ENCODE measurements around the gene GGTA1.
"Not testable (repeated sequence)": the region's sequence is repeated elsewhere in the genome, so short reads cannot be mapped to it uniquely, and the experiment has no call there.

GGTA1 gene

DNA sequence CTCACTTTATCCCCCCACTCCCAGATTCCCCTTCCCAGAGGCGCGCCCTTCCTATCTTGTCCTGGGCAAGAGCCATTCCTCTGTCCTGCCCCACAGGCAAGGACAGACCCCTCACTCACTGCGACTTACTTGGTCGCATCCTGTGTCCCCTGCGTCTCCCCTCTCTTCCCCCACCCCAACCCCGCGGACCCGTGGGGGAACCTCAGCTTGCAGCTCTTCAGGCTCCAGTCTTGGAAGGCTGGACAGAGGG lies 542 bp downstream of the GGTA1 start:
- DNase-seq (ENCODE audit: low read depth), result no peak

DNA sequence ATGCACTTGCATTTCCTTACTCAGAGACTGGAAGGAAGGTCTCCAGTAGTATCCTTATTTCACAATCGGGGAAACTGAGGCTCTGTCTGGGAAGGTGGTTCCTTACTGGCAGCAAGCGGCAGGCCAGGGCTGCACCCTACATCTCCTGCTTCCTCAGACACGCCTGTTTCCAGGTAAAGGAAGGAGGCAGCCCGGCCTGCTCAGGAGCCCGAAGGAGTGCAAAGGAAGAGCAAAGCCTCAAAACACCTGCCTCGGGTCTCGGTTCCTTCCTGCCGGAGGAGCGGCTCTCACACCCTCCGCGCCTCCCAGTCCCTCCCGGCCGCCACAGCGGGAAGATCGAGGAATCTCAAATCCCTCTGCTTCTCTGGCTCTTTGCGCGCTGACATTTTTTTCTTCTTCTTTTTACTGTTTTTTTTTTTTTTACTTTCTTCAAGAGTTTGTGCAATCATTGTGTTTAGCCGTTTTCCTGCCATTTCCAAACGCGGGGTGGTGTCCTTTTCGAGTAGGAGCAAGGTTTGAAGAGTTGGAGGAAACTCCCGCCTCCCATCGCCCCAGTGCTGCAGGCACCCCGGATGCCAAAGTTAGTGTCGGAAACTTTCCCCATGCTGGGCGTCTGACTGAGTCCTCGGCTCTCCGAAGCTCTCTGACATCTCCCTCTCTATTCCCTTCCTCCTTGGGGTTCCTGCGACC lies 1.0 kb downstream of the GGTA1 start:
- DNase-seq (ENCODE audit: low read depth), result no peak

DNA sequence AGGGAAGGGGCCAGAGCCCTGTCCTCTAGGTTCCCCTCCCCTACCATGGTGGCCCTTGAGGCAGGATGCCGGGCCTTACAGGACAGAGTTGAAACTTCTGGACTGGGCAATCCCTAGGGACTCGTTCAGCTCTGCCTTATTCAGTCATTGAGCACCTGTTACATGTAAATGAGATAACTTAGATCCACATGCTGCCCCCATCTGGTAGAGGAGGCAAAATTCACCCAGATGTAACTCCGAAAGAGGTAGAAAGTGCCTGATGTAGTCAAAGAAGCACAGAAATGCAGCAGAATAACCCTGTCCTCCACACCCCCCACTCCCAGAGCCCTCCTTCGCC lies 1.5 kb downstream of the GGTA1 start:
- no peak for DNase-seq (ENCODE audit: low read depth)

DNA sequence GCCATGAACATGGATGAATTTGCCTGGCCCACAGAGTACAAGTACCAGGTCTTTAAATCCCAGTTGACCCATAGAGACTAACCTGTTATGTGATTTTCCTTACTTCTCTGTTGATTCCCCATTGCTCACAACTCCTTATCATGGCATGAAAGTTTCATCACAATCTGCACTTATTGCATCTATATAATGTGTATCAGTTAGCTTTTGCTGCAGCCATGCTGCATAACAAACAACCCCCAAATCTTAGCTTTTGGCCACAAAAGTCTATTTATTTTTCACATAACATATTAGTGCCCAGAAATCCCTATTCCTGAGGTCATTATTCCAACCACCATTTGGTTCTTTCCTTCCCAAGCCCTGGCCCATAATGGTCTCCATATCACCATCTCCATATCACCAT lies 3.7 kb downstream of the GGTA1 start:
- no peak for DNase-seq (ENCODE audit: low read depth)

DNA sequence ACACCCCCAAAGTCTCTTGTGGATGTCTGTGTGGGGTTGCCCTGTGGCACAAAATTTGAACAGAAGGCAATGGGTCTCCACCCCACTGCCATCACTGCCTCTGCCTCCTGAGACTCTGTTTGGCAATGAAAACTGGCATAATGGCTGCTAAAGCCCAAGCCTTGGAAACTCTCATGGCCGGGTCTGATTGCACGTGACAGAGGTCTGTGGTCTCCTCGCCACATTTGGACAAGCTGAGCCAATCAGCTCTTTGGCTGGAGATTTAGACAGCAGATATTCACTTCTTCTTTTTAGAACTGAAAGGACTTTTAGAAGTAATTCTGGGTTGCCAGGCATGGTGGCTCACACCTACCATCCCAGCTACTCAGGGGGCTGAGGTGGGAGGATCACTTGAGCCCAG lies 5.5 kb downstream of the GGTA1 start:
- DNase-seq (ENCODE audit: low read depth), result no peak

DNA sequence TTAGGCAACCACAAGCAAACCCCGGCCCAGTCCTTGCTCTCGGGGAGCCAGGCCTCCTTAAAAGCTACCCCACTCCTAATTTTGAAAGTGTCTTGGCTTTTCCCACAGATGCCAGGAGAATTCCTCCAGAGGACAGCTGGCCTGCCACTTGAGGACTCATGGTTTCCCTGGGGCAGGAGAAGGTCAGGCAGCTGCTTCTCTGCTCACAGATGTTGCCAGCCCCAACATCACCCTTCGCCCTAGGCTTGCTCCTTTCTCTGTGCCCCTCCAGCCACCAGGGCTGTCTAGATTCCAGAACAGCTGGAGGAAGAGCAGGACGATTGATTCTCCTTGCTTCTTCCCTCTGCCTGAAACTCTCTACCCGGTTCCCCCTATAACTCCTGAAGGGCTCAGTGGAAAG lies 8.5 kb downstream of the GGTA1 start:
- DNase-seq (ENCODE audit: low read depth), result no peak

DNA sequence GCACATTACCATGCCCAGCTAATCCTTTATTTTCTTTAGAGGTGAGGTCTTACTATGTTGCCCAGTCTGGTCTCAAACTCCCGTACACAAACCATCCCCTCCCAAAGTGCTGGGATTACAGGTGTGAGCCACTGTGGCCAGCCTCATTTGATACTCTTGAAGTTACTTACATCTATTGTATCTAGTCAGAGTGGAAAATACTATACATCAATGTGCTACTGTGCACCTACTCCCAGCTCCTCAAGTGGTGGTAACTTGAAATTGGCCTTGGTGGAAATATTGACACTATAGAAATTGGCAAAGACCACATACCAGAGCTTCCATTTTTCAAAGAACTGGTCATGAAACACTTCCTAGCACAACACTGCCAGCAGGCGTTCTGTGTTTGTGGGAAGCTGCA lies 10.3 kb downstream of the GGTA1 start:
- DNase-seq (ENCODE audit: low read depth), result no peak

DNA sequence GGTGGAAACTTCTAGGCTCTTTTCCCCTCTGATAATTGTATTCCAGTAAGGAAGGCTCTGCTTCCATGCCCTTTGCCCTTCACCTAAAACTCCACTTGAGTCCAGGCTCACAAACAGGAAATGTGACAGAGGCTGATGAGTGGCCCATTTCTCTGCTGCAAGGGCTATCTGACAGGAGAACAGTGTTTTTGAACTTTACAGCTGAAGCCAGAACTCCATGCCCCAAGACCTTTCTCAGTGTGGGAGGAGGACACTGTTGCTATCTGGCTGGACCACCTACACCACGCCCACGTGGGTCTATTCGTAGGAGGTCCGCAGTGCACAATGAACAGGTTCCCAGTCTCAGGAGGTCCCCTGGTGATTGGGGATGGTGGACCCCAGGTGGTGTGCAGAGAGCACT lies 13.6 kb downstream of the GGTA1 start:
- DNase-seq (ENCODE audit: low read depth), result no peak

DNA sequence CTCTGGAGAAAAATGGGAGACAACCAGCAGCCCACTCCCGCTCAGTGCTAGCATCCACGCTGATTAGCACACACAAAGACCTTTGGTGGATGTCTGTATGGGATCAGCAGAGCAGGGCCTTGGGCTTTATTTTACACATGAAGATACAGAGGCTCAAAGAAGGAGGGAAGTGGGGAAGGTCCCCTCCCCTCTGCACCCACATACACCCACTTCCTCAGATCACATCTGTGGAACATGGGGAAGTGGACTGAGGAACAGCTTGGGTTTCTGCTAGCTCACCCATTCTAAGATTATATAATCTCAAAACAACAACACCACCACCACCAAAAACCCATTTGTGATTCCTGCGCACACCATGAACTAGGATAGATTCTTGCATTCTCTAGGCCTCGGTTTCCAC lies 14.0 kb downstream of the GGTA1 start:
- DNase-seq (ENCODE audit: low read depth), result no peak

DNA sequence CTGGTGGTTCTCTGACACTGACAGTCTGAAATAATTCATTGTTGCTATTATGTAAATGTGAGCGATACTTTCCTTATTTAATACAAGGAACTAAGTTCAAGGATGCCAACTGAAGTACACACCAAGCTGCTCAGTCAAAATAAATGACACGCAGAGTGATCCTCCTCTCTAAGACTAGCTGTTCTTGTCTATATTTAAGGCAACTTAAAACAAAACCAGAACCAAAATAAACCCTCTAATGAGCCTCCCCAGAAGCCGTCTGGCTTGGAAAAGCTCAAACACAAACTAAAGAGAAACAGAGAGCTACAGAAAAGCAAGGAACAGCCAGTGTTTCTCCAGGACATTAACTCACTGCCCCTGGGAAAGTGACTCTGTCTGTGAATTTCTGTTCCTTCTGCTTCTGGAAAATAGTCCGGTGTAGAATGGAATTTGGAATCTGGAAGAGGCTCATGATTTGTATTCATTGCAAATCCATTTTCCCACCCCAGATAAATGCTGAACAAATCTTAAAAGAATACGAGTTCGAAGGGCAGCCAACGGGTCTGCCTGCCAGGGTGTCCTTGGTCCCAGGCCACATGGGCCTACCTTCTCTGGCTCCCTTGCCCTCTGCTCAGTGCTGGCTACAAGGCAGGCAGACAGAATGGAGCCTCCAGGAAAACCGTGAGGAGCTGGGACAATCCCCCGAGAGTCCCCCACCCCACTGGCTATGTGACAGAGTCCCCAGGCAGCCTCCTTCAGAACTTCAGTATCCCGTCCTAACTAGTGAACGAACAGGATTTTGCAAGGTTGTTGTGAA lies 14.8 kb downstream of the GGTA1 start:
- no peak for DNase-seq (ENCODE audit: low read depth)

DNA sequence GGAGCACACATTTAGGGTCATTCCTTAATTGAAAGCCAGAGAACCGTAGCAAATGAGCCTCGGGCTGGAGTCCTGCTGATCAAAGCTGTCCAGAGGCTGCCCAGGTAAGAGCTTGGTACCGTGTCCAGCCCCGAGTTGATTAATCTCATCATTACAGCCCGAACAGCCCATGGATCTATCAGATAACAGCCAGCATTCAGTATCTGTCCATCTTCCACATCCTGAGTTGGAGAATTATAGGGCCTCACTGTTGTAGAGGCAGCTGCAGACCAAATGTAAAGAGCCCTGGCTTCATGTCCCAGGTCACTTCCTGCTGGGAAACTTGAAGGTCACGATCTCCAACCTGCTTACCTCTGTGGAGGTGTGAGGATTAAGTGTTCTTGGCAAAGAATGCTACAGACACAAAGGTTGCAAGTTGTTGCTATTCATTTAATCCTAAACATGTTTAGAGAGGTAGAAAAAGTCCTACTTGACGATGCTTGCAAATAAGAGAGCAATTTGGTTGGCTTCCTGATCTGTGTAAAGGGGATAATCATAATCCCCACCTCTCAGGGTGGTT lies 16.1 kb downstream of the GGTA1 start:
- no peak for DNase-seq (ENCODE audit: low read depth)

DNA sequence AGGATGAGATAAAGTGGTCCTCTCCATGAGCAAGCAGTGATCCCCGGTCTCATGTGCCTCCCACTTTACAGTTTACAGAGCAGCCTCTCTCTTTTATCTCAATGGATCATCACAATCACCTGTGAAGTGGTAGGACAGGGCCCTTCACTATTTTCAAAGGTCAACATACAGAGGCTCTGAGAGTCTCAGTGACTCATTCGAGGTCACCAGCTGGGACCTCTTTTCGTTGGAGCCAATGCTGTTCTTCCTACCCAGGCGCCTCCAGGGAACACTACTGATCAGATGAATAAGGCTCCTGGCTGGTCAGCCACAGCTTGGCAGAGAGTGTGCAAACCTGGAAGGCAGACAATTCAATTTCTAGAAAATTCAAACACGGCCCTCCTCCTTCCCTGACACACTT lies 16.6 kb downstream of the GGTA1 start:
- no peak for DNase-seq (ENCODE audit: low read depth)

DNA sequence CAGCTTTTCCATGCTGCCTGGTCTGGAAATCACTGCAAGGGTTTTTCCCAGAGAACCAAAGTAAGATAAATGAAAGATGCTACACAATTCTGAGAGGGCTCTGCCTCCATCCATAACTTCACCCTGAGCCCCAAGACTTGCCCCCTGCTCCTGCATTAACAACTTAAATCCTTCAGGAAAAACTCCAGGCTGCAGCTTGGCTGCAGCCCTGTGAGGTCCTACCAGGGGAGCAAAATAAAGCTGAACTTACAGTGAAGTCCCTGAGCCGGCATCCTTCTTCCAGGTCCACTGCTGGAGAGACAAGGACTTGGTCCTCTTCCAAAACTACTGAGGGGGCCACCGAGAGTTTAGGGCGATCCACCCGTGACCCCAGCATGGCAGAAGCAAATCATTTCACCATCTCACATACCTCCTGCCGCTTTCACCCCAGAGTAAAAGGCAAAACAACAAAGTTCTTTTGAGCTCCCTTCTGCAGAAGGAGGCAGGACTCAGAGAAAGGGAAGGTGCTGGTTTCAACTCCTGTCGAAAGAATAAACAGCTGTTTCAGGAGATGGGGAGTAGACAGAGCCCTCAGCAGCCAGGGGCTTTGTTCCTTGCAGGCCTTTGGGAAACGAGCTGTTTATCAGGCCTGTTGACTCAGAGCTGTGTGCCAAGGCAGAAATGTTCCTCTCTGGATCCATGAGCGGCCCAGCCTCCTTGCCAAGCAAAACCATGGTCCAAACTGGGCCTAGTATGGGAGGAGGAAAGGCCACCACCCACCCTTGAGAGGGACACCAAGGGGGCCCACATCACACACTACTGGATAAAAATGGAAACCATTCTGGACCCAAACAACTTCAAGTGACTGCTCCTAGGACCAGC lies 20.6 kb downstream of the GGTA1 start:
- DNase-seq (ENCODE audit: low read depth), result no peak

DNA sequence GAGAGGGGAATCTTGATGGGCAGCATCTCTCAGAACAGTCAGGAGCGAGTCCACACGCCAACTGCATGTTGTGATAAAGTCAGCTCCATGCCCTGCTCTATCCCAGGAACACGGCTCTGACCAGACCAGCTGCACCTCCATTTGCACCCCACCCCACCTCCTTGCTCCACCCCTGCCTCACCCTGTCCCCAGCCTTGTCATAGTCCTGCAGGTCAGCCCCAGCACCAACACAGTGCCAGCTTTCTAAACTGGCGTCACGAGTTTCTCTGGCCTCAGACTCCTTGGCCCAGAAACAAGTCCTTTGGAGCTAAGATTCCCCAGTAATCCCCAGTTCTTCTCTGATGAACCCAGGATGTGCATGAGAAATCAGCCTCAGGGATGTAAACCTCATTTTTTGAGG lies 23.5 kb downstream of the GGTA1 start:
- DNase-seq (ENCODE audit: low read depth), result no peak

DNA sequence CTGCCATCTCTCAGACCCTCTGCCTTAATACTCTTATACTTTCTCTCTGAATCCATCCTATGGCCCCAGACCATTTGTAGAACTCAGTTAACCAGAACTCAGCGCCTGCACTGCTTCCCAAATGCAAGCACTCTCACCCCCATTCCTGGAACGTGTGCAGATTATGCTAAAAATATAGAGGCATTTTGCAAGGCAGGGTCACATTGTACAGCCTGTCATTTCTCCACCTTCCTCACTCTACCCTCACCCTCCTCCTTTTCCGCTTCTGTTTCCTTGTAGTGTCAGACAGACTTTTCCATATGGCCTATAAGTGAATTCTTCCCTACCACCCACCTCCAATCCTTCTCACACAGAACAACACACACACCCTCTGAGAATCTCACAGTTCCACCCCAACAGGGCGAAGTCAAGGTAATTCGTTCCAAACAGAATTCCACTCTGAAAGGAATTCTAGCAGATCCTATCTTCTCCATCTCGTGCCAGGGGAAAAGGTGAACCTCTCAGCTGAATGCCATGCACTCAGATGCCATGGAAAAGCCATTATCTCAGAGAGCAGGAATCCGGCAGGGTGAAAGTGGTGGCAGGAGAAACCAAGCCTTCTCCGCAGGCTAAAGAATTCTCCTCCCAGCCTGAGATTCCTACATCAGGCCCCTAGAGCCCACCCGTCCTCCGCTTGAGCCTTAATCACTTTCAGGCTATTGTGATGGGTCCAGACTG lies 25.3 kb downstream of the GGTA1 start:
- no peak for DNase-seq (ENCODE audit: low read depth)

DNA sequence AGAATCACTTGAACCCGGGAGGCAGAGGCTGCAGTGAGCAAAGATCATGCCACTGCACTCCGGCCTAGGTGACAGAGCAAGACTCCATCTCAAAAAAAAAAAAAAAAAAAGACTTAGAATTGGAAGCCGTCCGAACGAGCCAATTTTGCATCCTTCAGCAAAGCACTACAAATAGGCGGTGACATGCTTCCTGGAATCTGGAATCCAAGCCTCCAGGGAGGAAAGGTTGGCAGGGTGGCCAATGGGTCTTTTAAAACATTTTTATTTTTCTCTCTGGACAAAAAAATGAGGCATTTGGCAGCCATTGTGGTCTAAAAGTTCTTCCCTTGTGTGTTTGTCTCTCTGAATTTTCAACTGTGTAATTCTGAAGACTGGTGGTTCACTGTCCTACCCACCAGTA lies 26.4 kb downstream of the GGTA1 start:
- DNase-seq (ENCODE audit: low read depth), result no peak

DNA sequence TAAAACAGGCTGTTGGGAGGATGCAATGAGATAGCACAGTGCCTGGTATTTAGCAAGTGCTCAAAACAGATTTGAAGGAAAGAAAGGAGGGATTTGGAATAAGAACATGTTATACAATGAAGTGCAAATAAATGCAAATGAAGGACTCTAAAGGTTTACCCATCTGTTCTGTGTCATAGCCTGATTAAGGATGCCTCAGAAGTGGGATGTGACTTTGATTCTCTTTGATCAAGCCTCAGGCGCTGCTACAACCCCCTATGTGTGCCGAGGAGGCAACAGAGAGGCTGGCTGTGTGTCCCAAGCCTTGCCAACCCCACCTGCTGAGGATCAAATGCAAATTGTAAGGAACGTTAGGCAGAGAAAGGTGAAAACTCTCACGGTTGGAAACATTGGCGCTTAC lies 27.2 kb downstream of the GGTA1 start:
- no peak for DNase-seq (ENCODE audit: low read depth)

DNA sequence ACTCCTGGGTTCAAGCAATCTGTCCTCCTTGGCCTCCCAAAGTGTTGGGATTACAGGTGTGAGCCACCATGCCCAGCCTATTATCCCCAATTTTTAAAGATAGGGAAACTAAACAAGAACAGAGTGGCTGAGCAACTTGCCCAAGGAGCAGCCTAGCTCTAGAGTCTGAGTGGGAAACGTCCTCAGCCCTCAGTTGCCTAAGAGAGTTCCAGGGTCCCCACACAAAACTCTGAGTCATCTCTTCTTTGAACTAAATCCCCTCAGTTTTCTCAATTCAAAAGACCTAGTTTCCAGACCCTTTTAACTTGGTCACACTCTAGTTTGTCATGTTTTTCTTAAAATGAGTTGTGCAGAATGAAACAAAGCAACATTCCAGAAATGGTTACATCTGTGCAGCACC lies 33.5 kb downstream of the GGTA1 start:
- DNase-seq (ENCODE audit: low read depth), result no peak

DNA sequence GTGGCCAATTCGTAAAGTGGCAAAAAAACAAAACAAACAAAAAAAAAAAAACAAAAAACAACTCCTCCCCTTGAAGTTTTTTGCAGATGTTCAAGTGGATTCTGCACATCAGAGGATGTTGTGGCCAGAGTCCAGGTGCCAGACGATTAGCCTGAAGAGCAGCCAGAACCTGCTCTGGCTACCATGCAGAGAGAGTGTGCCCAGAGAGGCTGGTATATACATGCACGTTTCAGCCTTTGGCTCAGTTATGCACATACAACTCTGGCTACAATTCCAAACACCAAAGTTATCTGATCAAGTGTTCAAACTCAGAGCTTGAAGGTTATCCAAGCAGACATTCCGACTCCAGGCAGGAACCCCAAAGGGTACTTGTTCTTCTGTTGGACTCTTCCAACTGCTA lies 34.7 kb downstream of the GGTA1 start:
- no peak for DNase-seq (ENCODE audit: low read depth)

DNA sequence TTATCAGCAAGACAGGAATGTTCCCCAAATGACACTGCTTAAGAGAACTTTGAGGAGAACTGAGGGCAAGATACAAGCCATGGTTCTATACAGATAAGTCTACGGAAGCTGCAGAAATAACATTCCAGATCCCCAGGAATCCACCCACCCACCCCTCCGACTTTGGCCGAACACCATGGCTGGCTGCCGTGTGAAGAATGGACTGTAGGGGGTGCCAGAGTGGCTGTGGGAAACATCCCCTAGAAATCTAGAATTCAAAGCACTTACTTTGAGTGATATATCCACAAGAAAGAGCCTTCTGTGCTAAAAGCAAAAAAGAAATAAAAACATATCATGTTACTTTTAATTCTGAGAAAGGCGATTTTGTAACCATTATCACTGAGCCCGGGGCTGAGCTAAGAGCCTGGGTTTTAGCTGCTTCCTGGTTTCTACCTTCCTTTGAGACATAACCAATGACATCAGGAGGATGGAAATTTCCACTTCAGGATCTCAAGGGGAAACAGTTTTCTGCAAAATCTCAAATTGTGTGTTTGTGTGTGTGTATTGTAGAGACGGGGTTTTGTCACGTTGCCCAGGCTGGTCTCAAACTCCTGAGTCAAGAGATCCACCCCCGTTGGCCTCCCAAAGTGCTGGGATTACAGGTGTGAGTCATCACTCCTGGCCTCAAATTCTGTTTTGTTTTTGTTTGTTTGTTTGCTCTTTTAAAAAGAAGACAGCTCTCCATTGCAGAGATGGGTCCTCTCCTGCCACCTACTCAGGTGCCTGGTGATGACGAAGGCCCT lies 36.4 kb downstream of the GGTA1 start:
- no peak for DNase-seq (ENCODE audit: low read depth)

DNA sequence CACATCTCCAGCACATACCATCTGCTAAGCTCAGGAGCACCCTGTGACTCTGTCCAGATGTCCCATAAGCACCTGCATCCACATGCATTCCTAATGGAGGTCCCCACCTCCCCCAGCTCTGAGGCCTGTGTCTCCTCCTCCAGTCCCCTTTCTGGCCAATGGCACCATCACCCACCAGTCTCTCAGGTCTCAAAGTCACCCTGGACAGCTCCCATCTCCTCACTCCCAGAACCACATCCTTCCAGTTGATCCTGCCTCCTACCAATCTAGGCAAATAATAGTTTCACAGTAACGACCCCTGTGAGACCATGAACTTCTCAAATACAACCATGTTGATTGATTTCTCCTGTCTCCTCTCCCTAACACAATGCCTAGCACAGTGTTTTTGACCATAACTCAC lies 40.1 kb downstream of the GGTA1 start:
- DNase-seq (ENCODE audit: low read depth), result no peak

DNA sequence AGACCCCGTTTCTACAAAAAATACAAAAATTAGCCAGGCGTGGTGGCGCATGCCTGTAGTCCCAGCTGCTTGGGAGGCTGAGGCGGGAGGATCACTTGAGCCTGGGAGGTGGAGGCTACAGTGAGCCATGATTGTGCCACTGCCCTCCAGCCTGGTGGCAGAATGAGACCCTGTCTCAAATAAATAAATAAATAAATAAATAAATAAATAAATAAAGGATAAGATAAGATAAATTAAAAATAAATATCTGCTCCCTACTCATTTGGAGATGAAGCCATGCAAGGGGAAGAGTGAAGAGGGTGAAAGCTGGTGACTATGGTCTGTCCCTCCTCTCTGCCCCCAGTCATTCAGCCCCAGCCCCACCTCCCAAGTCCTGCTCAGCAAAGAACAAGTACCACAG lies 41.2 kb downstream of the GGTA1 start:
- not testable (repeated sequence) for DNase-seq (ENCODE audit: low read depth)

Measured in activated T-helper 1 cell treated with Interleukin-2 at 50 U/mL for 16 hours (primary cell).